Ishikawa (cell line): ENCODE measurements around the gene HCN2.

Experiments
- CEBPB ChIP-seq: IDR thresholded peaks from 2 replicates; pipeline ENCODE4 v1.6.1; 2012
- CREB1 ChIP-seq: IDR thresholded peaks from 2 replicates; pipeline ENCODE4 v1.6.1; 2012; ENCODE audit warnings: low read depth
- EGR1 ChIP-seq: IDR thresholded peaks from 2 replicates; pipeline ENCODE4 v1.6.1; 2012
- EP300 ChIP-seq: IDR thresholded peaks from 2 replicates; pipeline ENCODE4 v1.6.1; 2012; ENCODE audit warnings: borderline replicate concordance
- FOXM1 ChIP-seq: IDR thresholded peaks from 2 replicates; pipeline ENCODE4 v1.6.1; 2012; ENCODE audit warnings: low read depth, borderline replicate concordance
- NFIC ChIP-seq: IDR thresholded peaks from 2 replicates; pipeline ENCODE4 v1.6.1; 2012
- RAD21 ChIP-seq: IDR thresholded peaks from 2 replicates; pipeline ENCODE4 v1.6.1; 2012; ENCODE audit warnings: low read depth
- TAF1 ChIP-seq: IDR thresholded peaks from 2 replicates; pipeline ENCODE4 v1.6.1; 2012; ENCODE audit warnings: low read depth, mild to moderate bottlenecking
- TCF12 ChIP-seq: IDR thresholded peaks from 2 replicates; pipeline ENCODE4 v1.6.1; 2012; ENCODE audit warnings: low read depth
- TEAD4 ChIP-seq: IDR thresholded peaks from 2 replicates; pipeline ENCODE4 v1.6.1; 2012
- YY1 ChIP-seq: IDR thresholded peaks from 2 replicates; pipeline ENCODE4 v1.6.1; 2012; ENCODE audit warnings: low read depth
- ZBTB7A ChIP-seq: IDR thresholded peaks from 2 replicates; pipeline ENCODE4 v1.6.1; 2012; ENCODE audit warnings: low read depth
- TF ChIP-seq, protein P1 (sequence below): IDR thresholded peaks from 2 replicates; pipeline ENCODE4 v1.6.1; 2012; ENCODE audit warnings: low read depth, mild to moderate bottlenecking
- TF ChIP-seq, protein P2 (sequence below): IDR thresholded peaks from 2 replicates; pipeline ENCODE4 v1.6.1; 2012
- TF ChIP-seq, protein P3 (sequence below): IDR thresholded peaks from 2 replicates; pipeline ENCODE4 v1.6.1; 2012

The HCN2 gene

DNA sequence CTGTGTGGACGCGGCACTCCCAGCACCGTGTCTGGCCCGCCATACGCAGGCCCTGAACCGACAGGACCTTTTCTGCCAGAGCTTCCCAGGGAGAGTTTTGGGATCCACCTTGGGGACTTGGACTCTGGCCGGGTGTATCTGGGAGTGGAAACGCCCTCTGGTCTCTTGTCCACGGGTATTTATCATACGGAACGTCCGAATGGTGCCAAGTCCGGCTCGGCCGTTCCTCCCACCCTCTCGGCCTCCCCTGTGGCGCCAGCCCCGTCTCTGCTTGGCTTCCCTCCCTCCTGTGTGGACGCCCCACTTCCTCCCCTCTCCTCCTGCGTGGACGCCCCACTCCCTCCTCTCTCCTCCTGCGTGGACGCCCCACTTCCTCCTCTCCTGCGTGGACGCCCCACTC lies 12.1 kb downstream of the HCN2 start:
- TF ChIP-seq, protein P1, sequence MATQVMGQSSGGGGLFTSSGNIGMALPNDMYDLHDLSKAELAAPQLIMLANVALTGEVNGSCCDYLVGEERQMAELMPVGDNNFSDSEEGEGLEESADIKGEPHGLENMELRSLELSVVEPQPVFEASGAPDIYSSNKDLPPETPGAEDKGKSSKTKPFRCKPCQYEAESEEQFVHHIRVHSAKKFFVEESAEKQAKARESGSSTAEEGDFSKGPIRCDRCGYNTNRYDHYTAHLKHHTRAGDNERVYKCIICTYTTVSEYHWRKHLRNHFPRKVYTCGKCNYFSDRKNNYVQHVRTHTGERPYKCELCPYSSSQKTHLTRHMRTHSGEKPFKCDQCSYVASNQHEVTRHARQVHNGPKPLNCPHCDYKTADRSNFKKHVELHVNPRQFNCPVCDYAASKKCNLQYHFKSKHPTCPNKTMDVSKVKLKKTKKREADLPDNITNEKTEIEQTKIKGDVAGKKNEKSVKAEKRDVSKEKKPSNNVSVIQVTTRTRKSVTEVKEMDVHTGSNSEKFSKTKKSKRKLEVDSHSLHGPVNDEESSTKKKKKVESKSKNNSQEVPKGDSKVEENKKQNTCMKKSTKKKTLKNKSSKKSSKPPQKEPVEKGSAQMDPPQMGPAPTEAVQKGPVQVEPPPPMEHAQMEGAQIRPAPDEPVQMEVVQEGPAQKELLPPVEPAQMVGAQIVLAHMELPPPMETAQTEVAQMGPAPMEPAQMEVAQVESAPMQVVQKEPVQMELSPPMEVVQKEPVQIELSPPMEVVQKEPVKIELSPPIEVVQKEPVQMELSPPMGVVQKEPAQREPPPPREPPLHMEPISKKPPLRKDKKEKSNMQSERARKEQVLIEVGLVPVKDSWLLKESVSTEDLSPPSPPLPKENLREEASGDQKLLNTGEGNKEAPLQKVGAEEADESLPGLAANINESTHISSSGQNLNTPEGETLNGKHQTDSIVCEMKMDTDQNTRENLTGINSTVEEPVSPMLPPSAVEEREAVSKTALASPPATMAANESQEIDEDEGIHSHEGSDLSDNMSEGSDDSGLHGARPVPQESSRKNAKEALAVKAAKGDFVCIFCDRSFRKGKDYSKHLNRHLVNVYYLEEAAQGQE, result no peak
- TF ChIP-seq CREB1 (no peak), ZBTB7A (no peak), TEAD4 (no peak), NFIC (no peak), EGR1 (no peak), YY1 (no peak), FOXM1 (no peak), CEBPB (no peak), RAD21 (no peak), TCF12 (no peak), EP300 (no peak), TAF1 (no peak)
- TF ChIP-seq, protein P2, sequence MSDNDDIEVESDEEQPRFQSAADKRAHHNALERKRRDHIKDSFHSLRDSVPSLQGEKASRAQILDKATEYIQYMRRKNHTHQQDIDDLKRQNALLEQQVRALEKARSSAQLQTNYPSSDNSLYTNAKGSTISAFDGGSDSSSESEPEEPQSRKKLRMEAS, result no peak
- TF ChIP-seq, protein P3, sequence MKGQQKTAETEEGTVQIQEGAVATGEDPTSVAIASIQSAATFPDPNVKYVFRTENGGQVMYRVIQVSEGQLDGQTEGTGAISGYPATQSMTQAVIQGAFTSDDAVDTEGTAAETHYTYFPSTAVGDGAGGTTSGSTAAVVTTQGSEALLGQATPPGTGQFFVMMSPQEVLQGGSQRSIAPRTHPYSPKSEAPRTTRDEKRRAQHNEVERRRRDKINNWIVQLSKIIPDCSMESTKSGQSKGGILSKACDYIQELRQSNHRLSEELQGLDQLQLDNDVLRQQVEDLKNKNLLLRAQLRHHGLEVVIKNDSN, result no peak

DNA sequence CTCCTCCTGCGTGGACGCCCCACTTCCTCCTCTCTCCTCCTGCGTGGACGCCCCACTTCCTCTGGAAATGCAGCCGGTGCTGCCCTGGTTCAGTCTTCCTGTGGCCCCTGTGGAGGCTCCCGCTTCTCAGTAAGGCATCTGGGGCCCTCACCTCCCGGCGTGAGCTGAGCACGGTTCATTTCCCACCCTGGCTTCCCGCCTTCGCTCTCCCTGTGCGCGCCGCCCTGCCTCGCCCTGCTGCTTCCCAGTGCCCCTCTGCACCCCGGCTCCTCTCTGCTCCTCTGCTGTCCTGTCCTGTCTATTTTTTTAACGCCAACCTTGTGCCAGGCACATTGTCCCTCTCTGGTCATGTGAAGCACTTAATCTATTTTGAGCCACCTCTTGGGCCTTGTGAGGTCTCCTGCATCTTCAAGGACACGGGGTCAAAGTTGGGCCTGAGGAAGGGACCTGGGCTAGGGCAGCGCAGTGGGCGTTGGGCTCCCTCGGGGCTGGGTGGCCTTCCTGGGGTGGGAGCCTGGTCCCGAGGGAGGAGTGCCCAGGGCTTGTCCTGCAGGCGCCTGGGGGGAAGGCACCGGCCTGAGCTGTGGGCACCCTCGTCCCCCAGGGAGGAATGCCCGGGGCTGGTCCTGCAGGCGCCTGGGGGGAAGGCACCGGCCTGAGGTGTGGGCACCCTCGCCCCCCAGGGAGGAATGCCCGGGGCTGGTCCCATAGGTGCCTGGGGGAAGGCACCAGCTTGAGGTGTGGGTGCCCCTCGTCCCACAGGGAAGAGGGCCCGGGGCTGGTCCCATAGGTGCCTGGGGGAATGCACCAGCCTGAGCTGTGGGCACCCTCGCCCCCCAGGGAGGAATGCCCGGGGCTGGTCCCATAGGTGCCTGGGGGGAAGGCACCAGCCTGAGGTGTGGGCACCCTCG lies 13.0 kb downstream of the HCN2 start:
- no peak for TF ChIP-seq EP300
- no peak for TF ChIP-seq ZBTB7A
- no peak for TF ChIP-seq YY1
- TF ChIP-seq, protein P2, result no peak
- no peak for TF ChIP-seq TAF1
- TF ChIP-seq NFIC, result no peak
- TF ChIP-seq EGR1, result no peak
- TF ChIP-seq, protein P3, result no peak
- no peak for TF ChIP-seq TCF12
- no peak for TF ChIP-seq CEBPB
- no peak for TF ChIP-seq RAD21
- TF ChIP-seq CREB1, result no peak
- TF ChIP-seq, protein P1, result no peak
- TF ChIP-seq TEAD4, result no peak
- no peak for TF ChIP-seq FOXM1

DNA sequence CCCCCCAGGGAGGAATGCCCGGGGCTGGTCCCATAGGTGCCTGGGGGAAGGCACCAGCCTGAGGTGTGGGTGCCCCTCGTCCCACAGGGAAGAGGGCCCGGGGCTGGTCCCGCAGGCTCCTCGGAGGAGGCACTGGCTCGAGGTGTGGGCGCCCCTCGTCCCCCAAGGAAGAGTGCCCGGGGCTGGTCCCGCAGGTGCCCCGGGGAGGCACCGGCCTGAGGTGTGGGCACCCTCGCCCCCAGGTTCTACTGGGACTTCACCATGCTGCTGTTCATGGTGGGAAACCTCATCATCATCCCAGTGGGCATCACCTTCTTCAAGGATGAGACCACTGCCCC lies 13.6 kb downstream of the HCN2 start:
- TF ChIP-seq, protein P2, result 0 out of 2 replicates have a peak, but pooled peaks have one; percentile 7

DNA sequence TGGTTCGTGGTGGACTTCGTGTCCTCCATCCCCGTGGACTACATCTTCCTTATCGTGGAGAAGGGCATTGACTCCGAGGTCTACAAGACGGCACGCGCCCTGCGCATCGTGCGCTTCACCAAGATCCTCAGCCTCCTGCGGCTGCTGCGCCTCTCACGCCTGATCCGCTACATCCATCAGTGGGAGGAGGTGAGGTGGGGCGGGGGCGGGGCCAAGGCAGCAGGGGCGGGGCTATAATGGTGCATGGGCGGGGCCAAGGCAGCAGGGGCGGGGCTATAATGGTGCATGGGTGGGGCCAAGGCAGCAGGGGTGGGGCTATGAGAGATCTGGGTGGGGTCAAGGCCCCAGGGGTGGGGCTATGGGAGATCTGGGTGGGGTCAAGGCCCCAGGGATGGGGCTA lies 14.1 kb downstream of the HCN2 start:
- TF ChIP-seq, protein P2, result 0 out of 2 replicates have a peak, but pooled peaks have one; percentile 38

DNA sequence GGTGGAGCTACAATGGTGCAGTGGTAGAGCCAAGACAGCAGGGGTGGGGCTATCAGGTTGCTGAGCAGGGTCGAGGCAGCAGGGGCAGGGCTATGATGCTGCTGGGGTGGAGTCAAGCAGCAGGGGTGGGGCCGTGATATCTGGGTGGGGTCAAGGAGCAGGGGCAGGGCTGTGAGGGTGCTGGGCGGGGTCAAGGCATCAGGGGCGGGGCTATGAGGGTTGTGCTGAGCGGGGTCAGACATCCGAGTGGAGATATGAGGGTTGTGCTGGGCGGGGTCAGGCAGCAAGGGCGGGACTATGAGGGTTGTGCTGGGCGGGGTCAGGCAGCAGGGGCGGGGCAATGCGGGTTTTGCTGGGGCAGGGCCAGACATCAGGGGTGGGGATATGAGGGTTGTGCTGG lies 14.7 kb downstream of the HCN2 start:
- TF ChIP-seq CEBPB (no peak), CREB1 (0 out of 2 replicates have a peak, but pooled peaks have one; percentile 6)
- TF ChIP-seq, protein P2, result no peak

DNA sequence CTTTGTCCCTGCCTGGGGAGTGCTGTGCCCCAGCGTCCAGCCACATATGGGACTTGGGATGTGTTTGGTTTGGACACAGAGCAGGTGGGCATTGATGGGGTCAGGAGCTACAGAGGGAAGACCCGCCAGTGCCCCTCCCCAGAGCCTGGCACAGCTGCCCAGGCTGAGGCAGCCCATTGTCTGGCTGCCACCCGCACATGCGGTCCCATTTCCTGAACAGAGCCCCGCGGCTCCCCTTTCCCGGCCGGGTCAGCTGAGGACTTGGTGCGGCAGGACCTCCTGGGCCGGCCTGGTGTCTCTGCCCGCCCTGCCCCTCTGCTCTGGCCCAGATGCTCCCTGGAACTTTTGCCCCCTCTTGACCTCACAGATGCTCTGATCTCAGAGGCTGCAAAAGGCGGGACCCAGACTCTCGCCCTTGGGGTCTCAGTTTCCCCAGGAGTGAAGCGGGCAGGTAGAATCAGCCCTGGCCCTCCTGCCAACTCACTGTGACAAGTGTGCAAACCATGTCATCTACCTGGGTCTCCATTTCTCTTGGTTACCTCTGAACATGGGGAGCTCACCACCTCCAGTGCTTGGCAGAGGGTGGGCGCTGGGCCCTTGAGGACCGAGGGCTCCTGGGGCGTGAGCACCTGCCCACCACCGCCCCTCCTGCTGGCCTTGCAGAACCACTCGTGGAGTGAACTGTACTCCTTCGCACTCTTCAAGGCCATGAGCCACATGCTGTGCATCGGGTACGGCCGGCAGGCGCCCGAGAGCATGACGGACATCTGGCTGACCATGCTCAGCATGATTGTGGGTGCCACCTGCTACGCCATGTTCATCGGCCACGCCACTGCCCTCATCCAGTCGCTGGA lies 17.8 kb downstream of the HCN2 start:
- TF ChIP-seq ZBTB7A (no peak), TAF1 (no peak), RAD21 (no peak), TEAD4 (no peak), CREB1 (no peak), FOXM1 (no peak), NFIC (no peak), EP300 (no peak), YY1 (no peak), TCF12 (no peak)
- TF ChIP-seq, protein P1, result no peak
- TF ChIP-seq, protein P2, result no peak
- TF ChIP-seq, protein P3, result no peak
